ENCODE measurements around the gene NFIX.

NFIX gene

GRCh38 chr19:13023656-13024055 is 28.4 kb downstream of the NFIX start:
- no peak for DNase-seq

- no peak for DNase-seq
Observed at GRCh38 chr19:13024126-13024950, 29.1 kb downstream of the NFIX start.

GRCh38 chr19:13024951-13025697 is 29.8 kb downstream of the NFIX start:
- DNase-seq = no peak

- DNase-seq = no peak
Observed at GRCh38 chr19:13025819-13026456, 30.7 kb downstream of the NFIX start.

GRCh38 chr19:13026462-13027370 is 31.4 kb downstream of the NFIX start:
- DNase-seq = no peak

GRCh38 chr19:13027557-13027956 is 32.3 kb downstream of the NFIX start:
- DNase-seq = no peak

- DNase-seq = no peak
Observed at GRCh38 chr19:13028027-13028426, 32.8 kb downstream of the NFIX start.

- no peak for DNase-seq
Observed at GRCh38 chr19:13029301-13029880, 34.1 kb downstream of the NFIX start.

GRCh38 chr19:13029893-13030292 is 34.6 kb downstream of the NFIX start:
- DNase-seq = no peak

GRCh38 chr19:13031917-13032623 is 36.8 kb downstream of the NFIX start:
- DNase-seq = no peak

- DNase-seq = no peak
Observed at GRCh38 chr19:13032837-13033236, 37.6 kb downstream of the NFIX start.

GRCh38 chr19:13033244-13033643 is 38.0 kb downstream of the NFIX start:
- no peak for DNase-seq

GRCh38 chr19:13033819-13034611 is 38.7 kb downstream of the NFIX start:
- no peak for DNase-seq

GRCh38 chr19:13034636-13035035 is 39.4 kb downstream of the NFIX start:
- no peak for DNase-seq

GRCh38 chr19:13035820-13036365 is 40.6 kb downstream of the NFIX start:
- no peak for DNase-seq

- DNase-seq = no peak
Observed at GRCh38 chr19:13036366-13036976, 41.2 kb downstream of the NFIX start.

GRCh38 chr19:13037161-13037560 is 41.9 kb downstream of the NFIX start:
- DNase-seq = peak; percentile 48

GRCh38 chr19:13037731-13038130 is 42.5 kb downstream of the NFIX start:
- DNase-seq = no peak

GRCh38 chr19:13038306-13039210 is 43.3 kb downstream of the NFIX start:
- DNase-seq = no peak
